Mesenchymal stem cell (in vitro differentiated cells and primary cell): Measurements from ENCODE around the gene CPNE7.

ENCODE experiments used
- DNase-seq: peaks from one replicate; pipeline ENCODE4 v3.0.0-alpha.2; 2013
- H2AFZ ChIP-seq: one replicate; pipeline ENCODE4 v1.6.1; 2013; ENCODE audit warnings: low read depth, mild to moderate bottlenecking, control low read depth, inconsistent platforms, low read length, moderate library complexity
- H2AK5ac ChIP-seq: 2 replicates; pipeline ENCODE4 v1.6.1; 2013; ENCODE audit warnings: low read length, moderate library complexity, mild to moderate bottlenecking, inconsistent platforms; ENCODE audit not compliant: severe bottlenecking
- H2BK120ac ChIP-seq: one replicate; pipeline ENCODE4 v1.6.1; 2013; ENCODE audit warnings: low read depth, mild to moderate bottlenecking, inconsistent platforms, low read length, moderate library complexity
- H2BK12ac ChIP-seq, 2 experiments: one replicate each; pipeline ENCODE4 v1.6.1; 2013; ENCODE audit warnings: inconsistent platforms in 2 of 2, low read length in 2 of 2, mild to moderate bottlenecking in 2 of 2, moderate library complexity in 2 of 2, control low read depth in 1 of 2
- H2BK15ac ChIP-seq: one replicate; pipeline ENCODE4 v1.6.1; 2013; ENCODE audit warnings: mild to moderate bottlenecking, low read depth, inconsistent platforms; ENCODE audit not compliant: poor library complexity, severe bottlenecking
- H2BK5ac ChIP-seq: 2 replicates; pipeline ENCODE4 v1.6.1; 2013; ENCODE audit warnings: low read depth, mild to moderate bottlenecking, low read length, control low read depth, inconsistent platforms; ENCODE audit not compliant: poor library complexity, severe bottlenecking
- H3K14ac ChIP-seq, 2 experiments: one replicate each; pipeline ENCODE4 v1.6.1; 2013; ENCODE audit warnings: inconsistent platforms in 2 of 2, low read length in 2 of 2, control low read depth in 1 of 2, mild to moderate bottlenecking in 1 of 2, moderate library complexity in 1 of 2
- H3K18ac ChIP-seq, 2 experiments: one replicate each; pipeline ENCODE4 v1.6.1; 2013; ENCODE audit warnings: inconsistent platforms in 2 of 2, low read length in 2 of 2, control low read depth in 1 of 2, low read depth in 1 of 2, mild to moderate bottlenecking in 1 of 2
- H3K23ac ChIP-seq, 2 experiments: one replicate each; pipeline ENCODE4 v1.6.1; 2013; ENCODE audit warnings: inconsistent platforms in 2 of 2, low read length in 2 of 2, mild to moderate bottlenecking in 2 of 2, moderate library complexity in 2 of 2, control low read depth in 1 of 2
- H3K27ac ChIP-seq: 2 replicates; pipeline ENCODE4 v1.5.1; 2013; ENCODE audit warnings: mild to moderate bottlenecking, moderate library complexity, low read length, control low read depth, inconsistent platforms; ENCODE audit not compliant: poor library complexity, severe bottlenecking
- H3K27me3 ChIP-seq, 2 experiments: 2 replicates each; pipeline versions ENCODE4 v1.6.1 to v1.7.0; 2013; ENCODE audit warnings: low read length in 2 of 2, mild to moderate bottlenecking in 2 of 2, moderate library complexity in 2 of 2, control low read depth in 1 of 2, inconsistent platforms in 1 of 2; ENCODE audit not compliant: control insufficient read depth in 1 of 2, insufficient read depth in 1 of 2
- H3K36me3 ChIP-seq, 2 experiments: 2 replicates each; pipeline versions ENCODE4 v1.6.1 to v1.7.0; 2013; ENCODE audit warnings: low read length in 2 of 2, control low read depth in 1 of 2, inconsistent platforms in 1 of 2, low read depth in 1 of 2, mild to moderate bottlenecking in 1 of 2; ENCODE audit not compliant: insufficient read depth in 2 of 2, control insufficient read depth in 1 of 2
- H3K4ac ChIP-seq, 2 experiments: one replicate each; pipeline ENCODE4 v1.6.1; 2013; ENCODE audit warnings: inconsistent platforms in 2 of 2, low read length in 2 of 2, mild to moderate bottlenecking in 2 of 2, moderate library complexity in 2 of 2, control low read depth in 1 of 2, low read depth in 1 of 2
- H3K4me1 ChIP-seq: 2 replicates; pipeline ENCODE4 v1.6.1; 2013; ENCODE audit warnings: low read depth, low read length, control low read depth; ENCODE audit not compliant: control insufficient read depth, insufficient read depth
- H3K4me2 ChIP-seq: 2 replicates; pipeline ENCODE4 v1.6.1; 2013; ENCODE audit warnings: low read length, mild to moderate bottlenecking, inconsistent platforms; ENCODE audit not compliant: poor library complexity, severe bottlenecking
- H3K4me3 ChIP-seq, 2 experiments: 2 replicates each; pipeline versions ENCODE4 v1.5.1 to v1.7.0; 2013; ENCODE audit warnings: low read length in 2 of 2, mild to moderate bottlenecking in 2 of 2, control low read depth in 1 of 2, low read depth in 1 of 2; ENCODE audit not compliant: insufficient read depth in 1 of 2
- H3K79me1 ChIP-seq: replicated peaks from 2 replicates; pipeline ENCODE4 v1.6.1; 2013; ENCODE audit warnings: mild to moderate bottlenecking, control low read depth, low read length, inconsistent platforms; ENCODE audit not compliant: poor library complexity, severe bottlenecking
- H3K9ac ChIP-seq: 2 replicates; pipeline ENCODE4 v1.7.0; 2013; ENCODE audit warnings: mild to moderate bottlenecking, low read length, moderate library complexity
- H3K9me3 ChIP-seq: 2 replicates; pipeline ENCODE4 v1.7.0; 2013; ENCODE audit warnings: mild to moderate bottlenecking, low read length; ENCODE audit not compliant: control insufficient read depth
- H4K8ac ChIP-seq: one replicate; pipeline ENCODE4 v1.6.1; 2013; ENCODE audit warnings: inconsistent platforms, mild to moderate bottlenecking, low read length, moderate library complexity
- H4K91ac ChIP-seq: one replicate; pipeline ENCODE4 v1.6.1; 2013; ENCODE audit warnings: mild to moderate bottlenecking, low read length, inconsistent platforms
- WGBS: methylation state at CpG from one replicate; pipeline ENCODE4 v1.1.7; 2013; ENCODE audit warnings: mixed read lengths; 5-methylcytosine and 5-hydroxymethylcytosine counted together

The CPNE7 gene

DNA sequence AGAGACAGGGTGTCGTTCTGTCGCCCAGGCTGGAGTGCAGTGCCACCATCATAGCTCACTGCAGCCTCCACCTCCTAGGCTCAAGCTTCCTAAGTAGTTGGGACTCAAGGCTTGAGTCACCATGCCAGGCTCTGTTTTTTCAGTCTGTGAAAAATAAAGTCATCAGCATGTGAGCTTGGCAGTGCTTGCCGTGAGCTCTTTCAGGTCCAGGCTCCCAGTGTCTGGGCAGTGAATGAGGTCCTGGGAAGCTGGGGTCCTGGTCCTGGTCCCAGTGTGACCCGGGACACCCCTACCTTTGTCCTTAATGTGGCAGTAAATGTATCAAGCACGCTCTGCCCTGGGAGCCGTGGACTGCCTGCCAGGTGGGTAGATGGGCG lies 38.0 kb upstream of the CPNE7 start:
- Histone ChIP-seq H3K4me3 (no peak overlapping the region), H4K91ac (no peak overlapping the region), H4K8ac (no peak overlapping the region), H2BK120ac (no peak overlapping the region), H3K36me3 (peaks cover 66 to 87% of the 10 kb centered on the region in 2 experiments), H3K4me2 (no peak overlapping the region), H2BK12ac (no peak overlapping the region), H3K4me1 (peaks cover 30% of the 10 kb centered on the region), H3K18ac (no peak overlapping the region), H3K9ac (no peak overlapping the region), H2BK15ac (no peak overlapping the region), H3K4ac (no peak overlapping the region), H2AFZ (no peak overlapping the region), H3K23ac (no peak overlapping the region), H3K27me3 (no peaks in the 10 kb centered on the region), H2BK5ac (no peak overlapping the region), H3K9me3 (no peaks in the 10 kb centered on the region), H3K14ac (no peak overlapping the region), H3K79me1 (peaks cover 29% of the 10 kb centered on the region), H3K27ac (peak overlapping the region; percentile 29), H2AK5ac (no peak overlapping the region)
- DNase-seq, result no peak
- WGBS, result 97% methylated on average over 7 of the region's 7 CpGs

DNA sequence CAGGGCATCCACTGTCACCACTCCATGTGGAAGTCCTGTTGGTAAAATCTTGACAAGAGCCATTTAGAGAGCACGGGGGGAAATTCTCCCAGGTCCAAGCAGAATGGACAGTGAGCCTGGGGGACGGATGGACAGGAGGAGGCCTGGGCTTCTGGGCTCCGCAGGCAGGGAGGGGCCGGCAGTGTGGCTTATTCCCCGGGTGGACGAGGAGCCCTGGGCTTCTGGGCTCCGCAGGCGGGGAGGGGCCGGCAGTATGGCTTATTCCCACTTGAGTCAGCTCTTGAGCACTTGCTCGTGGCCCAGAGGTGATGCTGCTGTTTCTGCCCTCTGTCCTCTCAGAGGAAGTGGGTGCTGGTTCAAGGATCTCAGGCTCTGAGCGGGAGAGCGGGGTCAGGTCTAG lies 37.3 kb upstream of the CPNE7 start:
- no peak overlapping the region for H3K9ac ChIP-seq
- no peak overlapping the region for H4K91ac ChIP-seq
- H2BK12ac ChIP-seq, result no peak overlapping the region
- H3K18ac ChIP-seq, result no peak overlapping the region
- no peak overlapping the region for H4K8ac ChIP-seq
- no peak overlapping the region for H3K4me3 ChIP-seq
- H3K4me1 ChIP-seq, result peaks cover 31% of the 10 kb centered on the region
- no peak overlapping the region for H2BK120ac ChIP-seq
- DNase-seq, result no peak
- H3K4me2 ChIP-seq, result no peak overlapping the region
- H2BK5ac ChIP-seq, result no peak overlapping the region
- H2AK5ac ChIP-seq, result peak overlapping the region; percentile 5
- peak overlapping the region; percentile 0 for H3K27ac ChIP-seq
- H3K79me1 ChIP-seq, result peaks cover 30% of the 10 kb centered on the region
- H3K9me3 ChIP-seq, result no peaks in the 10 kb centered on the region
- H3K27me3 ChIP-seq, result no peaks in the 10 kb centered on the region
- H3K4ac ChIP-seq, result no peak overlapping the region
- 95% methylated on average over 12 of the region's 12 CpGs for WGBS
- H2AFZ ChIP-seq, result no peak overlapping the region
- peaks cover 63 to 81% of the 10 kb centered on the region in 2 experiments for H3K36me3 ChIP-seq
- no peak overlapping the region for H2BK15ac ChIP-seq
- no peak overlapping the region for H3K14ac ChIP-seq
- H3K23ac ChIP-seq, result no peak overlapping the region

DNA sequence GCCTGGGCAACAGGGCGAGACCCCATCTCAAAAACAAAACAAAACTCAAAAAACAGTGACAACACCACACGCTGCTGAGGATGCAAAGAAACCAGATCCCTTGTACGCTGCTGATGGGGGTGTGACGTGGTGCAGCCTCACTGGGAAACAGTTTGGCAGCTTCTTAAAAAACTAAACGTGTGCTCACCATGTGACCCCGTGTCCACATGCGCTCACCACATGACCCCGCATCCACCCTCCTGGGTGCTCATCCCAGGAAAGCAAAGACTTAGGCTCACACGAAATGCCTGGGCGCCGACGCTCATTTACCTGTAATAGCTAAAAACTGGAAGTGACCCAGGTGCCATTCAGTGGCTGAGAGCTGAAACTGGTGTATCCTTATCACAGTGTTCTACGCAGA lies 35.0 kb upstream of the CPNE7 start:
- no peak overlapping the region for H3K9ac ChIP-seq
- H2AK5ac ChIP-seq, result no peak overlapping the region
- H4K91ac ChIP-seq, result no peak overlapping the region
- 93% methylated on average over 13 of the region's 13 CpGs for WGBS
- H2BK5ac ChIP-seq, result no peak overlapping the region
- no peak overlapping the region for H3K4ac ChIP-seq
- H3K18ac ChIP-seq, result no peak overlapping the region
- peaks cover 44% of the 10 kb centered on the region for H3K4me1 ChIP-seq
- H2AFZ ChIP-seq, result no peak overlapping the region
- H3K4me2 ChIP-seq, result no peak overlapping the region
- no peak overlapping the region for H3K27ac ChIP-seq
- H3K27me3 ChIP-seq, result no peaks in the 10 kb centered on the region
- H3K23ac ChIP-seq, result no peak overlapping the region
- no peaks in the 10 kb centered on the region for H3K9me3 ChIP-seq
- H3K4me3 ChIP-seq, result no peak overlapping the region
- no peak overlapping the region for H3K14ac ChIP-seq
- DNase-seq, result no peak
- H3K36me3 ChIP-seq, result peaks cover 53 to 78% of the 10 kb centered on the region in 2 experiments
- H2BK15ac ChIP-seq, result no peak overlapping the region
- H3K79me1 ChIP-seq, result peaks cover 29% of the 10 kb centered on the region
- H2BK12ac ChIP-seq, result no peak overlapping the region
- no peak overlapping the region for H2BK120ac ChIP-seq
- H4K8ac ChIP-seq, result no peak overlapping the region

DNA sequence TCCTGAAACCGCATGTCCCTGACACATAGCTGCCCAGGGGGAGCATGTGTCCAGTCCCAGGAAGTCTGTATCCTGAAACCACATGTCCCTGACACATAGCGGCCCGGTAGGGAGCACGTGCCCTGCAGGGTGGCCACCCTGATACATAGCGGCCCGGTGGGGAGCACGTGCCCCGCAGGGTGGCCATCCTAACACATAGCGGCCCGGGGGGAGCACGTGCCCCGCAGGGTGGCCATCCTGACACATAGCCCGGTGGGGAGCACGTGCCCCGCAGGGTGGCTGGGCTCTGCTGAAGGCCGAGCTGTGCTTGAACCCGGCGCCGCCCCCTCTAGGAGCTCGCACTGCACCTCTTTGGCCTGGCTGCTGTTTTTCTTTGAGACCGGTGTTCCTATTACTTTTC lies 33.8 kb upstream of the CPNE7 start:
- no peak overlapping the region for H3K23ac ChIP-seq
- no peak overlapping the region for H2AFZ ChIP-seq
- no peak overlapping the region for H3K14ac ChIP-seq
- H2BK120ac ChIP-seq, result no peak overlapping the region
- H2BK12ac ChIP-seq, result no peak overlapping the region
- no peak overlapping the region for H3K27ac ChIP-seq
- peaks cover 51 to 86% of the 10 kb centered on the region in 2 experiments for H3K36me3 ChIP-seq
- no peak overlapping the region for H3K9ac ChIP-seq
- H3K4me2 ChIP-seq, result no peak overlapping the region
- H3K27me3 ChIP-seq, result no peaks in the 10 kb centered on the region
- H4K8ac ChIP-seq, result no peak overlapping the region
- 95% methylated on average over 21 of the region's 21 CpGs for WGBS
- no peak overlapping the region for H3K18ac ChIP-seq
- H3K4me3 ChIP-seq, result no peak overlapping the region
- DNase-seq, result no peak
- H2BK5ac ChIP-seq, result no peak overlapping the region
- H2AK5ac ChIP-seq, result no peak overlapping the region
- H3K9me3 ChIP-seq, result no peaks in the 10 kb centered on the region
- H3K79me1 ChIP-seq, result peaks cover 30% of the 10 kb centered on the region
- no peak overlapping the region for H3K4ac ChIP-seq
- H2BK15ac ChIP-seq, result no peak overlapping the region
- no peak overlapping the region for H4K91ac ChIP-seq
- peaks cover 45% of the 10 kb centered on the region for H3K4me1 ChIP-seq
